CD14-positive monocyte (primary cell): ENCODE measurements around the gene SMCHD1. TPM values are rescaled to one million over a fixed set of nuclear protein-coding genes. Genes with fewer than 3 reads are reported as not detected.
A peak's percentile ranks its signal among the peaks of the same experiment; 100 is the strongest.

Experiments used
- DNase-seq, 3 donors: peaks; one replicate each; pipeline ENCODE4 v3.0.0-alpha.2; 2011 to 2022
- H2AFZ ChIP-seq: 2 replicates; pipeline ENCODE4 v1.6.0; 2012; ENCODE audit warnings: mild to moderate bottlenecking, low read depth, low read length, inconsistent platforms; ENCODE audit not compliant: insufficient read depth, poor library complexity, severe bottlenecking
- H3K27ac ChIP-seq, 2 donors: 1 replicate in 1 of 2; 2 replicates in 1 of 2; pipeline ENCODE4 v1.5.1; 2012 to 2013; ENCODE audit warnings: low read length in 2 of 2, control low read depth in 1 of 2, inconsistent platforms in 1 of 2, low read depth in 1 of 2, mild to moderate bottlenecking in 1 of 2
- H3K27me3 ChIP-seq, 2 donors: one replicate each; pipeline versions ENCODE4 v1.6.0 to v1.6.1; 2011 to 2013; ENCODE audit warnings: low read length in 2 of 2; ENCODE audit not compliant: control insufficient read depth in 2 of 2, insufficient read depth in 2 of 2
- H3K36me3 ChIP-seq, 2 donors: replicated peaks in 1 of 2; 1 replicate in 1 of 2; 2 replicates in 1 of 2; pipeline versions ENCODE4 v1.5.1 to v1.6.1; 2012 to 2013; ENCODE audit warnings: low read length in 2 of 2, control low read depth in 1 of 2, inconsistent platforms in 1 of 2, mild to moderate bottlenecking in 1 of 2; ENCODE audit not compliant: insufficient read depth in 2 of 2, control insufficient read depth in 1 of 2
- H3K4me1 ChIP-seq, 2 donors: 1 replicate in 1 of 2; 2 replicates in 1 of 2; pipeline versions ENCODE4 v1.5.1 to v1.6.1; 2012 to 2013; ENCODE audit warnings: low read length in 2 of 2, control low read depth in 1 of 2, inconsistent platforms in 1 of 2, mild to moderate bottlenecking in 1 of 2, moderate library complexity in 1 of 2; ENCODE audit not compliant: insufficient read depth in 2 of 2, control insufficient read depth in 1 of 2
- H3K4me2 ChIP-seq: replicated peaks from 2 replicates; pipeline ENCODE3; 2012; ENCODE audit warnings: low read length, moderate library complexity, mild to moderate bottlenecking; ENCODE audit not compliant: poor library complexity, severe bottlenecking; ENCODE audit errors: extremely low read depth
- H3K4me3 ChIP-seq, 3 experiments: fragments of 200-600 bp in 1 of 3; sonication (generic) in 1 of 3; replicated peaks in 1 of 3; 1 replicate in 2 of 3; 2 replicates in 1 of 3; pipeline ENCODE4 v1.5.1; 2011 to 2013; ENCODE audit warnings: low read length in 3 of 3, mild to moderate bottlenecking in 3 of 3, control low read depth in 2 of 3, low read depth in 2 of 3, inconsistent platforms in 1 of 3, moderate library complexity in 1 of 3
- H3K79me2 ChIP-seq: 2 replicates; pipeline ENCODE4 v1.6.0; 2012; ENCODE audit warnings: mild to moderate bottlenecking, control low read depth, inconsistent platforms, low read length, moderate library complexity; ENCODE audit not compliant: insufficient read depth
- H3K9ac ChIP-seq: 2 replicates; pipeline ENCODE4 v1.6.0; 2017; ENCODE audit warnings: low read length, mild to moderate bottlenecking; ENCODE audit not compliant: insufficient read depth, poor library complexity, severe bottlenecking
- H3K9me3 ChIP-seq, 2 donors: replicated peaks in 1 of 2; 1 replicate in 1 of 2; 2 replicates in 1 of 2; pipeline versions ENCODE4 v1.5.1 to v1.6.1; 2012 to 2013; ENCODE audit warnings: low read length in 2 of 2, control low read depth in 1 of 2; ENCODE audit not compliant: control insufficient read depth in 1 of 2, insufficient read depth in 1 of 2
- H4K20me1 ChIP-seq: 2 replicates; pipeline ENCODE4 v1.6.0; 2012; ENCODE audit warnings: mild to moderate bottlenecking, low read length, control low read depth, moderate library complexity; ENCODE audit not compliant: insufficient read depth
- H3K27ac Mint-ChIP-seq, 7 donors: one replicate each; pipeline ENCODE4 v1.8.0; 2020; ENCODE audit warnings: mild to moderate bottlenecking in 7 of 7, mixed read lengths in 7 of 7, moderate library complexity in 6 of 7, inconsistent platforms in 2 of 7
- H3K27me3 Mint-ChIP-seq, 3 donors: one replicate each; pipeline ENCODE4 v1.8.0; 2021 to 2022; ENCODE audit warnings: low read depth in 3 of 3, mild to moderate bottlenecking in 3 of 3, mixed read lengths in 3 of 3, moderate library complexity in 3 of 3, inconsistent platforms in 1 of 3
- H3K36me3 Mint-ChIP-seq, 2 donors: one replicate each; pipeline ENCODE4 v1.8.0; 2020; ENCODE audit warnings: mixed read lengths in 2 of 2, inconsistent platforms in 1 of 2, mild to moderate bottlenecking in 1 of 2
- H3K4me1 Mint-ChIP-seq: one replicate; pipeline ENCODE4 v1.8.0; 2020; ENCODE audit warnings: mild to moderate bottlenecking, mixed read lengths
- H3K4me3 Mint-ChIP-seq, 2 donors: one replicate each; pipeline ENCODE4 v1.8.0; 2020; ENCODE audit warnings: mild to moderate bottlenecking in 2 of 2, mixed read lengths in 2 of 2, moderate library complexity in 1 of 2
- H3K9me3 Mint-ChIP-seq, 7 donors: one replicate each; pipeline ENCODE4 v1.8.0; 2020 to 2022; ENCODE audit warnings: mixed read lengths in 7 of 7, mild to moderate bottlenecking in 6 of 7, moderate library complexity in 6 of 7, inconsistent platforms in 2 of 7
- CTCF ChIP-seq: fragments of 200-600 bp; IDR thresholded peaks from one replicate; pipeline ENCODE4 v1.8.0; 2022; ENCODE audit warnings: antibody characterized with exemption, mild to moderate bottlenecking
- WGBS: methylation state at CpG from one replicate; pipeline ENCODE4 v1.1.5; 2013; ENCODE audit warnings: missing lambda C conversion rate; ENCODE audit not compliant: insufficient coverage; 5-methylcytosine and 5-hydroxymethylcytosine counted together
- intact Hi-C, 2 donors: fragments of 100-400 bp; cut with micrococcal nuclease; formaldehyde crosslinking; loops; one replicate each; pipeline versions ENCODE4 v1.15.0 to v1.15.1; 2023
- polyA plus RNA-seq, 3 donors: library from polyadenylated mRNA; depleted of rRNA in 1 of 3; unstranded in 2 of 3; stranded (reverse) in 1 of 3; fragments of 300-500 nt in 2 of 3; fragments of >200 nt in 1 of 3; fragmentation: Illumina TruSeq in 2 of 3; gene quantifications; 1 replicate in 2 of 3; 2 replicates in 1 of 3; pipeline ENCODE4 v1.2.3, GENCODE V29; 2012 to 2021

SMCHD1 gene
- polyA plus RNA-seq, 3 donors = 12.7 to 45.5 (median 16.8) TPM

GRCh38 chr18:2774669-2775068 is 119.1 kb downstream of the SMCHD1 start:
- H4K20me1 ChIP-seq = peaks cover 49% of the 10 kb centered on the region
- WGBS = no CpG with 5 or more reads among the region's 2 CpGs
- no peaks in the 10 kb centered on the region for H3K9me3 Mint-ChIP-seq
- peak overlapping the region in 1 of 2 donors; percentile 44 for H3K27ac ChIP-seq
- H3K4me1 Mint-ChIP-seq = no peaks in the 10 kb centered on the region
- DNase-seq = no peak
- peak overlapping the region in 1 of 7 donors; percentile 13 for H3K27ac Mint-ChIP-seq
- H3K36me3 ChIP-seq = peaks cover 96 to 98% of the 10 kb centered on the region in 2 donors
- H3K27me3 ChIP-seq = no peaks in the 10 kb centered on the region
- no peak overlapping the region for H3K9ac ChIP-seq
- intact Hi-C loops = loop anchor here (5.0 to 10.0 kb wide), 3 partner anchors 37 to 80 kb away; no protein-coding TSS in a partner anchor
- H3K27me3 Mint-ChIP-seq = peaks cover 0 to 2% (median 0%) of the 10 kb centered on the region in 3 donors
- H3K4me2 ChIP-seq = no peak overlapping the region
- no peak overlapping the region for H3K4me3 ChIP-seq
- H3K9me3 ChIP-seq = no peaks in the 10 kb centered on the region
- H3K4me1 ChIP-seq = no peaks in the 10 kb centered on the region
- TF ChIP-seq CTCF = no peak
- no peaks in the 10 kb centered on the region for H3K79me2 ChIP-seq
- H2AFZ ChIP-seq = no peak overlapping the region
- H3K4me3 Mint-ChIP-seq = no peak overlapping the region
- H3K36me3 Mint-ChIP-seq = peaks cover 78 to 92% of the 10 kb centered on the region in 2 donors

- H3K4me3 Mint-ChIP-seq = no peak overlapping the region
- TF ChIP-seq CTCF = no peak
- H3K9me3 Mint-ChIP-seq = no peaks in the 10 kb centered on the region
- H3K4me1 Mint-ChIP-seq = no peaks in the 10 kb centered on the region
- Histone ChIP-seq H3K9me3 (no peaks in the 10 kb centered on the region), H3K4me3 (no peak overlapping the region), H3K4me2 (no peak overlapping the region), H4K20me1 (peaks cover 58% of the 10 kb centered on the region), H3K79me2 (no peaks in the 10 kb centered on the region), H3K27ac (no peak overlapping the region), H3K27me3 (no peaks in the 10 kb centered on the region), H2AFZ (no peak overlapping the region), H3K9ac (no peak overlapping the region), H3K4me1 (no peaks in the 10 kb centered on the region), H3K36me3 (peaks cover 91 to 96% of the 10 kb centered on the region in 2 donors)
- no peak for DNase-seq
- peaks cover 75 to 91% of the 10 kb centered on the region in 2 donors for H3K36me3 Mint-ChIP-seq
- no peak overlapping the region for H3K27ac Mint-ChIP-seq
- H3K27me3 Mint-ChIP-seq = peaks cover 0 to 2% (median 0%) of the 10 kb centered on the region in 3 donors
- no CpG with 5 or more reads among the region's 3 CpGs for WGBS
- intact Hi-C loops = loop anchor here (5.0 to 10.0 kb wide), 3 partner anchors 39 to 82 kb away; no protein-coding TSS in a partner anchor
These were observed 121.1 kb downstream of the SMCHD1 start for GRCh38 chr18:2776601-2777000.
